Measurements from ENCODE around the gene NGEF. TPM values are rescaled to one million over a fixed set of nuclear protein-coding genes. Genes with fewer than 3 reads are reported as not detected.
"Not testable (repeated sequence)": the region's sequence is repeated elsewhere in the genome, so short reads cannot be mapped to it uniquely, and the experiment has no call there.

Gene NGEF
- total and polyA plus RNA-seq, 8 donors: 0.26 to 3.6 (median 1.4) TPM

GRCh38 chr2:233020454-233020853 lies 7.4 kb upstream of the NGEF start:
- no peaks in the 10 kb centered on the region for H3K9me3 ChIP-seq
- no peak for ATAC-seq
- no peaks in the 10 kb centered on the region for H3K27me3 ChIP-seq
- no peak for DNase-seq
- TF ChIP-seq, protein P1, sequence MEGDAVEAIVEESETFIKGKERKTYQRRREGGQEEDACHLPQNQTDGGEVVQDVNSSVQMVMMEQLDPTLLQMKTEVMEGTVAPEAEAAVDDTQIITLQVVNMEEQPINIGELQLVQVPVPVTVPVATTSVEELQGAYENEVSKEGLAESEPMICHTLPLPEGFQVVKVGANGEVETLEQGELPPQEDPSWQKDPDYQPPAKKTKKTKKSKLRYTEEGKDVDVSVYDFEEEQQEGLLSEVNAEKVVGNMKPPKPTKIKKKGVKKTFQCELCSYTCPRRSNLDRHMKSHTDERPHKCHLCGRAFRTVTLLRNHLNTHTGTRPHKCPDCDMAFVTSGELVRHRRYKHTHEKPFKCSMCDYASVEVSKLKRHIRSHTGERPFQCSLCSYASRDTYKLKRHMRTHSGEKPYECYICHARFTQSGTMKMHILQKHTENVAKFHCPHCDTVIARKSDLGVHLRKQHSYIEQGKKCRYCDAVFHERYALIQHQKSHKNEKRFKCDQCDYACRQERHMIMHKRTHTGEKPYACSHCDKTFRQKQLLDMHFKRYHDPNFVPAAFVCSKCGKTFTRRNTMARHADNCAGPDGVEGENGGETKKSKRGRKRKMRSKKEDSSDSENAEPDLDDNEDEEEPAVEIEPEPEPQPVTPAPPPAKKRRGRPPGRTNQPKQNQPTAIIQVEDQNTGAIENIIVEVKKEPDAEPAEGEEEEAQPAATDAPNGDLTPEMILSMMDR (IDR thresholded peaks at IDR 0.05): no peak
- no peaks in the 10 kb centered on the region for H3K4me1 ChIP-seq
- no peaks in the 10 kb centered on the region for H3K36me3 ChIP-seq
- no peak overlapping the region for H3K27ac ChIP-seq
- H3K4me3 ChIP-seq: no peak overlapping the region
- intact Hi-C loops (cut with DNase I): no loop called here

- H3K27ac ChIP-seq; H3K9me3 ChIP-seq; H3K36me3 ChIP-seq; intact Hi-C loops (cut with DNase I); ATAC-seq; DNase-seq; H3K4me1 ChIP-seq; H3K4me3 ChIP-seq; H3K27me3 ChIP-seq: not testable (repeated sequence)
These were observed 6.6 kb upstream of the NGEF start for GRCh38 chr2:233019610-233020009.

GRCh38 chr2:233017947-233018346 lies 4.9 kb upstream of the NGEF start:
- no peak overlapping the region for H3K27ac ChIP-seq
- intact Hi-C loops (cut with DNase I): no loop called here
- no peaks in the 10 kb centered on the region for H3K36me3 ChIP-seq
- no peaks in the 10 kb centered on the region for H3K4me1 ChIP-seq
- TF ChIP-seq, protein P1 (IDR thresholded peaks at IDR 0.05): no peak
- no peaks in the 10 kb centered on the region for H3K27me3 ChIP-seq
- H3K9me3 ChIP-seq: no peaks in the 10 kb centered on the region
- ATAC-seq (no peak), DNase-seq (no peak)
- no peak overlapping the region for H3K4me3 ChIP-seq

- H3K9me3 ChIP-seq: no peaks in the 10 kb centered on the region
- H3K36me3 ChIP-seq: no peaks in the 10 kb centered on the region
- no peak overlapping the region for H3K4me3 ChIP-seq
- H3K27ac ChIP-seq: no peak overlapping the region
- no peak for DNase-seq
- no peaks in the 10 kb centered on the region for H3K4me1 ChIP-seq
- intact Hi-C loops (cut with DNase I): no loop called here
- H3K27me3 ChIP-seq: no peaks in the 10 kb centered on the region
- ATAC-seq: no peak
- TF ChIP-seq, protein P1 (IDR thresholded peaks at IDR 0.05): no peak
These were observed 2.1 kb upstream of the NGEF start for GRCh38 chr2:233015019-233015645.

DNA sequence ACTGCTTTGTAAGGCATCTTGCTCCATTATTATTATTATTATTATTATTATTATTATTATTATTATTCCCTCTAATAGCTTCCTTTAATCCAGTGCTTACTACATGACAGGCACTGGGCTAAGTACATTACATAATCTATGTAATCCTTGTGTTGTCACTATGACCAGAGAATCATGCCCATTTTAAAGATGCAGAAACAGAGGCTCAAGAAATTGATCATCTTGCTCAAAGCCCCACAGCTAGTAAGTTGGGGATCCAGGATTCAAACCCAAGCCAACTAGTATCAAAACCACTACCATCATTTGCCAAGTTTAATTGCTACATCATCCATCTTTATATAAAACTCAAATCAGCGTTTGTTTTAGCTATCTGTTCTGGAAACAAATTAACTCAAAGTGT lies 594 bp upstream of the NGEF start:
- TF ChIP-seq, protein P1 (IDR thresholded peaks at IDR 0.05): no peak
- no peak overlapping the region for H3K27ac ChIP-seq
- ATAC-seq (no peak), DNase-seq (no peak)
- no peaks in the 10 kb centered on the region for H3K27me3 ChIP-seq
- H3K36me3 ChIP-seq: no peaks in the 10 kb centered on the region
- no peaks in the 10 kb centered on the region for H3K9me3 ChIP-seq
- H3K4me3 ChIP-seq: no peak overlapping the region
- intact Hi-C loops (cut with DNase I): no loop called here
- no peaks in the 10 kb centered on the region for H3K4me1 ChIP-seq

Measured in left lung (tissue), 10 donors.